B cell (primary cell): ENCODE data around the gene ZBTB21. TPM values are rescaled to one million over a fixed set of nuclear protein-coding genes. Genes with fewer than 3 reads are reported as not detected.

Experiments used
- ATAC-seq: fragments of 200-7000 bp; cut with Tn5 transposase; one replicate; pipeline ENCODE4 v1.10.0; 2021; ENCODE audit warnings: low read depth, mild to moderate bottlenecking, moderate number of reproducible peaks, moderate library complexity
- CTCF ChIA-PET: fragments of 350-600 bp; sonication (Branson Sonifier 250); formaldehyde crosslinking; loops from one replicate; lab custom pipeline; 2021; ENCODE audit warnings: antibody characterized with exemption, inconsistent platforms; lab: Charles Lee
- POLR2A ChIA-PET: fragments of 350-600 bp; sonication (Branson Sonifier 250); formaldehyde crosslinking; loops from one replicate; lab custom pipeline; 2021; ENCODE audit warnings: antibody characterized with exemption; lab: Charles Lee
- DNase-seq: peaks from one replicate; pipeline ENCODE4 v3.0.0; 2013
- H2AFZ ChIP-seq: 2 replicates; pipeline ENCODE4 v1.6.1; 2012; ENCODE audit warnings: mild to moderate bottlenecking, low read depth, low read length; ENCODE audit not compliant: insufficient read depth, poor library complexity, severe bottlenecking
- H3K27ac ChIP-seq, 2 donors: 1 replicate in 1 of 2; 2 replicates in 1 of 2; pipeline ENCODE4 v1.5.1; 2012 to 2013; ENCODE audit warnings: low read length in 2 of 2, mild to moderate bottlenecking in 2 of 2, moderate library complexity in 1 of 2
- H3K27me3 ChIP-seq, 4 experiments: fragments of 200-600 bp in 1 of 4; sonication (generic) in 1 of 4; replicated peaks in 1 of 4; 1 replicate in 2 of 4; 2 replicates in 2 of 4; pipeline versions ENCODE4 v1.6.1 to v1.7.0; 2013 to 2016; ENCODE audit warnings: low read length in 3 of 4, mild to moderate bottlenecking in 2 of 4, mixed read lengths in 1 of 4, moderate library complexity in 1 of 4; ENCODE audit not compliant: insufficient read depth in 4 of 4, control insufficient read depth in 3 of 4; ENCODE audit errors: control extremely low read depth in 1 of 4
- H3K36me3 ChIP-seq, 2 experiments: replicated peaks in 1 of 2; 1 replicate in 1 of 2; 2 replicates in 1 of 2; pipeline versions ENCODE4 v1.6.1 to v1.7.1; 2013; ENCODE audit warnings: low read length in 1 of 2; ENCODE audit not compliant: insufficient read depth in 2 of 2, control insufficient read depth in 1 of 2; ENCODE audit errors: control extremely low read depth in 1 of 2, extremely low read depth in 1 of 2
- H3K4me1 ChIP-seq, 2 donors: fragments of 200-600 bp in 1 of 2; sonication (generic) in 1 of 2; 1 replicate in 1 of 2; 2 replicates in 1 of 2; pipeline versions ENCODE4 v1.5.1 to v1.6.1; 2013 to 2017; ENCODE audit warnings: low read length in 2 of 2; ENCODE audit not compliant: control insufficient read depth in 2 of 2, insufficient read depth in 2 of 2
- H3K4me2 ChIP-seq: replicated peaks from 2 replicates; pipeline ENCODE3; 2012; ENCODE audit warnings: mild to moderate bottlenecking, low read depth, low read length; ENCODE audit not compliant: poor library complexity, severe bottlenecking
- H3K4me3 ChIP-seq, 5 experiments: fragments of 200-600 bp in 1 of 5; sonication (generic) in 1 of 5; 1 replicate in 3 of 5; 2 replicates in 2 of 5; pipeline versions ENCODE4 v1.5.1 to v1.7.0; 2011 to 2016; ENCODE audit warnings: low read length in 4 of 5, mild to moderate bottlenecking in 4 of 5, low read depth in 2 of 5, control low read depth in 1 of 5, moderate library complexity in 1 of 5; ENCODE audit not compliant: insufficient read depth in 1 of 5; ENCODE audit errors: control extremely low read depth in 1 of 5, extremely low read depth in 1 of 5
- H3K79me2 ChIP-seq: fragments of 200-600 bp; sonication (generic); one replicate; pipeline ENCODE4 v1.6.0; 2016; ENCODE audit warnings: low read length; ENCODE audit not compliant: control insufficient read depth, insufficient read depth
- H3K9ac ChIP-seq: fragments of 200-600 bp; sonication (generic); 2 replicates; pipeline ENCODE4 v1.6.1; 2017; ENCODE audit warnings: mild to moderate bottlenecking, low read length, moderate library complexity
- H3K9me3 ChIP-seq, 3 donors: one replicate each; pipeline versions ENCODE4 v1.6.1 to v1.7.1; 2013; ENCODE audit warnings: low read length in 2 of 3; ENCODE audit not compliant: control insufficient read depth in 2 of 3, insufficient read depth in 1 of 3; ENCODE audit errors: control extremely low read depth in 1 of 3
- H4K20me1 ChIP-seq: 2 replicates; pipeline ENCODE4 v1.6.0; 2012; ENCODE audit warnings: mild to moderate bottlenecking, low read length; ENCODE audit not compliant: insufficient read depth, control insufficient read depth, poor library complexity, severe bottlenecking
- H3K27ac Mint-ChIP-seq: one replicate; pipeline ENCODE4 v1.8.0; 2021; ENCODE audit warnings: mixed read lengths
- H3K27me3 Mint-ChIP-seq: one replicate; pipeline ENCODE4 v1.8.0; 2021; ENCODE audit warnings: mixed read lengths
- H3K4me1 Mint-ChIP-seq: one replicate; pipeline ENCODE4 v1.8.0; 2021; ENCODE audit warnings: mixed read lengths
- H3K4me3 Mint-ChIP-seq: one replicate; pipeline ENCODE4 v1.8.0; 2021; ENCODE audit warnings: mixed read lengths
- H3K9me3 Mint-ChIP-seq: one replicate; pipeline ENCODE4 v1.8.0; 2022; ENCODE audit warnings: mixed read lengths; ENCODE audit not compliant: insufficient read depth
- CTCF ChIP-seq: fragments of 200-600 bp; IDR thresholded peaks from one replicate; pipeline ENCODE4 v1.8.0; 2022; ENCODE audit warnings: antibody characterized with exemption, mild to moderate bottlenecking
- EZH2 ChIP-seq: IDR thresholded peaks from 2 replicates; pipeline ENCODE4 v1.6.1; 2012; ENCODE audit warnings: borderline replicate concordance, low read depth, mild to moderate bottlenecking, moderate library complexity, low read length; ENCODE audit not compliant: insufficient read depth, poor library complexity, severe bottlenecking
- WGBS: methylation state at CpG from one replicate; pipeline ENCODE4 v1.1.5; 2013; ENCODE audit warnings: missing lambda C conversion rate; ENCODE audit not compliant: insufficient coverage; 5-methylcytosine and 5-hydroxymethylcytosine counted together
- intact Hi-C: fragments of 100-400 bp; cut with micrococcal nuclease; formaldehyde crosslinking; loops from one replicate; pipeline ENCODE4 v1.10.0; 2022
- polyA plus RNA-seq: library from polyadenylated mRNA; depleted of rRNA; stranded (reverse); fragments of >200 nt; gene quantifications from 2 replicates; pipeline ENCODE4 v1.2.3, GENCODE V29; 2012
- total RNA-seq, 2 donors: library from RNA; stranded (reverse); fragments of 120-200 nt in 1 of 2; gene quantifications; 1 replicate in 1 of 2; 2 replicates in 1 of 2; pipeline versions ENCODE4 v1.2.3 to v1.2.4, GENCODE V29; 2013 to 2022

Gene ZBTB21
- total and polyA plus RNA-seq, 2 donors (not counting 1 experiment from before 2014, with no cell fraction given), result 12.4 to 40.1 TPM

- Histone ChIP-seq H3K27me3 (no peaks in the 10 kb centered on the region), H3K9ac (no peak overlapping the region), H3K79me2 (no peaks in the 10 kb centered on the region), H3K4me3 (no peak overlapping the region), H3K9me3 (peaks cover 0 to 9% (median 0%) of the 10 kb centered on the region in 3 donors), H4K20me1 (no peaks in the 10 kb centered on the region), H3K4me2 (no peak overlapping the region), H3K36me3 (no peaks in the 10 kb centered on the region), H3K4me1 (peaks cover 0 to 5% of the 10 kb centered on the region in 2 donors), H2AFZ (no peak overlapping the region), H3K27ac (no peak overlapping the region)
- Mint-ChIP-seq H3K9me3 (no peaks in the 10 kb centered on the region), H3K4me1 (peaks cover 11% of the 10 kb centered on the region), H3K4me3 (no peak overlapping the region), H3K27me3 (peaks cover 5% of the 10 kb centered on the region), H3K27ac (no peak overlapping the region)
- POLR2A ChIA-PET, result no interaction called here
- intact Hi-C loops, result no loop called here
- WGBS, result 83% methylated on average over 3 of the region's 5 CpGs
- ATAC-seq (no peak), DNase-seq (no peak)
- CTCF ChIA-PET, result no interaction called here
- no peak for TF ChIP-seq CTCF
- TF ChIP-seq EZH2, result no peak
These were observed 29.3 kb upstream of the ZBTB21 start for GRCh38 chr21:42039470-42039901.

DNA sequence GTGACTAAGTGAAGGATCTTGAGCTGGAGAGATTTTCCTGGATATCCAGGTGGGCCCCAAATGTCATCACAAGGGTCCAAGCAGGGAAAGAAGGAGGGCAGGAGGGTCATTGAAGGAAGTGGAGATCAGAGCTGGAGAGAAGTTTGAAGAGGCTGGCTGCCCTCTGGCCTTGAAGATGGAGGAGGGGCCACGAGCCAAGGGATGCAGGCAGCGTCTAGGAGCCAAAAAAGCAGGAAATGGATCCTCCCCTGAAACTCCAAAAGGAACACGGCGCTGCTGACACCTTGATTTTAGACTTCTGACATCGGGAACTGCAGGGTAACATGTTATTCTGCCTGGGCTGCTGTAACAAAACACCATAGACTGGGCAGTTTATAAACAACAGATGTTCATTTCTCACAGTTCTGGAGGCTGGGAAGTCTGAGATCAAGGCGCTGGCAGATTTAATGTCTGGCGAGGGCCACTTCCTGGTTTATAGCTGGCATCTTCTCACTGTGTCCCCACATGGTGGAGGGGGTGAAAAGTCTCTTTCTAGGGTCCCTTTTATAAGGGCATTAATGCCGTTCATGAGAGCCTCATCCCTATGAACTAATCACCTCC, 28.8 kb upstream of the ZBTB21 start:
- H3K4me3 ChIP-seq, result no peak overlapping the region
- no peak overlapping the region for H3K27ac ChIP-seq
- ATAC-seq, result no peak

More for the DNA sequence above, 28.8 kb upstream of the ZBTB21 start:
- Histone ChIP-seq H3K79me2 (no peaks in the 10 kb centered on the region), H3K4me1 (peaks cover 0 to 5% of the 10 kb centered on the region in 2 donors), H3K27me3 (no peaks in the 10 kb centered on the region), H2AFZ (no peak overlapping the region), H3K9me3 (peaks cover 0 to 9% (median 0%) of the 10 kb centered on the region in 3 donors), H4K20me1 (no peaks in the 10 kb centered on the region), H3K4me2 (no peak overlapping the region), H3K9ac (no peak overlapping the region), H3K36me3 (no peaks in the 10 kb centered on the region)
- POLR2A ChIA-PET, result no interaction called here
- no peaks in the 10 kb centered on the region for H3K9me3 Mint-ChIP-seq
- no peak overlapping the region for H3K4me3 Mint-ChIP-seq
- WGBS, result 83% methylated on average over 5 of the region's 8 CpGs
- peaks cover 11% of the 10 kb centered on the region for H3K4me1 Mint-ChIP-seq
- no peak overlapping the region for H3K27ac Mint-ChIP-seq
- CTCF ChIA-PET, result no interaction called here
- TF ChIP-seq EZH2 (no peak), CTCF (no peak)
- intact Hi-C loops, result no loop called here
- H3K27me3 Mint-ChIP-seq, result peaks cover 8% of the 10 kb centered on the region
- no peak for DNase-seq
